CD4-positive, CD25-positive, alpha-beta regulatory T cell (primary cell): ENCODE measurements around the gene SCN4A. TPM values are rescaled to one million over a fixed set of nuclear protein-coding genes. Genes with fewer than 3 reads are reported as not detected.

Experiments used
- ATAC-seq, 2 donors: fragments of 150-1000 bp; cut with Tn5 transposase; one replicate each; pipeline ENCODE4 v1.10.0; 2021; ENCODE audit warnings: low read depth in 2 of 2, moderate number of reproducible peaks in 2 of 2, moderate library complexity in 1 of 2
- DNase-seq, 3 donors: peaks; one replicate each; pipeline versions ENCODE4 v3.0.0 to v3.0.0-alpha.2; 2012 to 2022; ENCODE audit warnings: mixed read lengths in 1 of 3
- H3K27ac ChIP-seq: one replicate; pipeline ENCODE4 v1.7.0; 2013; ENCODE audit warnings: mild to moderate bottlenecking, low read length; ENCODE audit not compliant: insufficient read depth, poor library complexity, severe bottlenecking
- H3K27me3 ChIP-seq: one replicate; pipeline ENCODE4 v1.7.0; 2013; ENCODE audit warnings: low read length; ENCODE audit not compliant: control insufficient read depth, insufficient read depth
- H3K36me3 ChIP-seq: one replicate; pipeline ENCODE4 v1.7.0; 2013; ENCODE audit warnings: mild to moderate bottlenecking, low read length, moderate library complexity; ENCODE audit not compliant: control insufficient read depth, insufficient read depth
- H3K4me1 ChIP-seq: 2 replicates; pipeline ENCODE4 v1.7.0; 2013; ENCODE audit warnings: mild to moderate bottlenecking, low read length; ENCODE audit not compliant: insufficient read depth, control insufficient read depth, poor library complexity, severe bottlenecking
- H3K4me3 ChIP-seq: one replicate; pipeline ENCODE4 v1.7.0; 2013; ENCODE audit warnings: low read depth, mild to moderate bottlenecking, low read length, moderate library complexity
- H3K9me3 ChIP-seq, 2 experiments: 1 replicate in 1 of 2; 2 replicates in 1 of 2; pipeline ENCODE4 v1.7.0; 2013; ENCODE audit warnings: low read length in 2 of 2, mild to moderate bottlenecking in 1 of 2, moderate library complexity in 1 of 2; ENCODE audit not compliant: control insufficient read depth in 2 of 2
- H3K27ac Mint-ChIP-seq, 3 donors: one replicate each; pipeline ENCODE4 v1.8.0; 2020 to 2022; ENCODE audit warnings: mild to moderate bottlenecking in 3 of 3, mixed read lengths in 3 of 3, moderate library complexity in 2 of 3
- H3K27me3 Mint-ChIP-seq: one replicate; pipeline ENCODE4 v1.8.0; 2022; ENCODE audit warnings: mild to moderate bottlenecking, mixed read lengths
- H3K36me3 Mint-ChIP-seq: one replicate; pipeline ENCODE4 v1.8.0; 2020; ENCODE audit warnings: mixed read lengths
- H3K4me1 Mint-ChIP-seq, 4 donors: one replicate each; pipeline ENCODE4 v1.8.0; 2020 to 2022; ENCODE audit warnings: mixed read lengths in 4 of 4, mild to moderate bottlenecking in 1 of 4
- H3K4me3 Mint-ChIP-seq, 4 donors: one replicate each; pipeline ENCODE4 v1.8.0; 2020 to 2022; ENCODE audit warnings: mild to moderate bottlenecking in 4 of 4, mixed read lengths in 4 of 4, moderate library complexity in 3 of 4
- H3K9me3 Mint-ChIP-seq, 7 donors: one replicate each; pipeline ENCODE4 v1.8.0; 2020 to 2022; ENCODE audit warnings: mixed read lengths in 7 of 7, mild to moderate bottlenecking in 3 of 7, moderate library complexity in 2 of 7
- polyA plus RNA-seq, 4 donors: library from polyadenylated mRNA; unstranded; fragments of 300-500 nt; fragmentation: Illumina TruSeq; gene quantifications; one replicate each; pipeline ENCODE4 v1.2.3, GENCODE V29; 2021
- total RNA-seq: library from RNA; stranded (reverse); gene quantifications from one replicate; pipeline ENCODE4 v1.2.3, GENCODE V29; 2022

Gene SCN4A
- total and polyA plus RNA-seq, 5 donors from 2014 or later, result not detected

GRCh38 chr17:63946440-63947363 lies 26.0 kb downstream of the SCN4A start:
- Mint-ChIP-seq H3K9me3 (no peaks in the 10 kb centered on the region), H3K36me3 (no peaks in the 10 kb centered on the region), H3K27ac (no peak overlapping the region), H3K4me3 (peak overlapping the region in 3 of 4 donors; percentile 58 to 72 (median 65)), H3K4me1 (peaks cover 0 to 19% (median 5%) of the 10 kb centered on the region in 4 donors), H3K27me3 (no peaks in the 10 kb centered on the region)
- peak; percentile 35 to 62 (median 58) for DNase-seq
- H3K27ac ChIP-seq, result no peak overlapping the region
- H3K4me3 ChIP-seq, result no peak overlapping the region
- H3K4me1 ChIP-seq, result peaks cover 15% of the 10 kb centered on the region
- no peaks in the 10 kb centered on the region for H3K36me3 ChIP-seq
- H3K9me3 ChIP-seq, result no peaks in the 10 kb centered on the region
- ATAC-seq, result peak; percentile 71 to 77
- H3K27me3 ChIP-seq, result no peaks in the 10 kb centered on the region

- no peak for DNase-seq
- no peak overlapping the region for H3K27ac ChIP-seq
- H3K9me3 ChIP-seq, result no peaks in the 10 kb centered on the region
- no peak for ATAC-seq
- Mint-ChIP-seq H3K4me1 (peaks cover 0 to 19% (median 5%) of the 10 kb centered on the region in 4 donors), H3K27ac (no peak overlapping the region), H3K9me3 (no peaks in the 10 kb centered on the region), H3K36me3 (no peaks in the 10 kb centered on the region), H3K4me3 (no peak overlapping the region), H3K27me3 (no peaks in the 10 kb centered on the region)
- no peak overlapping the region for H3K4me3 ChIP-seq
- H3K4me1 ChIP-seq, result peaks cover 15% of the 10 kb centered on the region
- no peaks in the 10 kb centered on the region for H3K36me3 ChIP-seq
- no peaks in the 10 kb centered on the region for H3K27me3 ChIP-seq
Observed at GRCh38 chr17:63945784-63946439, 26.8 kb downstream of the SCN4A start.

GRCh38 chr17:63944736-63945499 lies 27.8 kb downstream of the SCN4A start:
- H3K4me1 Mint-ChIP-seq, result peaks cover 0 to 19% (median 5%) of the 10 kb centered on the region in 4 donors
- Histone ChIP-seq H3K27me3 (no peaks in the 10 kb centered on the region), H3K27ac (no peak overlapping the region), H3K4me3 (no peak overlapping the region), H3K36me3 (no peaks in the 10 kb centered on the region), H3K9me3 (no peaks in the 10 kb centered on the region), H3K4me1 (peaks cover 15% of the 10 kb centered on the region)
- no peaks in the 10 kb centered on the region for H3K9me3 Mint-ChIP-seq
- H3K36me3 Mint-ChIP-seq, result no peaks in the 10 kb centered on the region
- DNase-seq (no peak), ATAC-seq (no peak)
- no peak overlapping the region for H3K27ac Mint-ChIP-seq
- no peaks in the 10 kb centered on the region for H3K27me3 Mint-ChIP-seq
- H3K4me3 Mint-ChIP-seq, result peak overlapping the region in 2 of 4 donors; percentile 29 to 35

GRCh38 chr17:63943745-63944144 lies 29.0 kb downstream of the SCN4A start:
- H3K27me3 Mint-ChIP-seq, result no peaks in the 10 kb centered on the region
- no peaks in the 10 kb centered on the region for H3K27me3 ChIP-seq
- DNase-seq (no peak), ATAC-seq (no peak)
- no peaks in the 10 kb centered on the region for H3K36me3 ChIP-seq
- H3K4me3 ChIP-seq, result no peak overlapping the region
- no peak overlapping the region for H3K27ac Mint-ChIP-seq
- peaks cover 0 to 25% (median 7%) of the 10 kb centered on the region in 4 donors for H3K4me1 Mint-ChIP-seq
- no peak overlapping the region for H3K4me3 Mint-ChIP-seq
- H3K4me1 ChIP-seq, result peaks cover 15% of the 10 kb centered on the region
- H3K9me3 Mint-ChIP-seq, result no peaks in the 10 kb centered on the region
- H3K36me3 Mint-ChIP-seq, result no peaks in the 10 kb centered on the region
- no peak overlapping the region for H3K27ac ChIP-seq
- no peaks in the 10 kb centered on the region for H3K9me3 ChIP-seq

- H3K27me3 ChIP-seq, result no peaks in the 10 kb centered on the region
- Mint-ChIP-seq H3K4me3 (no peak overlapping the region), H3K9me3 (no peaks in the 10 kb centered on the region), H3K36me3 (no peaks in the 10 kb centered on the region), H3K4me1 (peaks cover 0 to 27% (median 8%) of the 10 kb centered on the region in 4 donors), H3K27ac (peak overlapping the region in 1 of 3 donors; percentile 65), H3K27me3 (no peaks in the 10 kb centered on the region)
- ATAC-seq (no peak), DNase-seq (no peak)
- no peak overlapping the region for H3K4me3 ChIP-seq
- H3K36me3 ChIP-seq, result no peaks in the 10 kb centered on the region
- H3K27ac ChIP-seq, result no peak overlapping the region
- H3K9me3 ChIP-seq, result no peaks in the 10 kb centered on the region
- H3K4me1 ChIP-seq, result peaks cover 15% of the 10 kb centered on the region
Observed at GRCh38 chr17:63942309-63942985, 30.3 kb downstream of the SCN4A start.

GRCh38 chr17:63941751-63942150 lies 31.0 kb downstream of the SCN4A start:
- peaks cover 11% of the 10 kb centered on the region for H3K4me1 ChIP-seq
- no peak overlapping the region for H3K4me3 ChIP-seq
- ATAC-seq (no peak), DNase-seq (no peak)
- H3K36me3 ChIP-seq, result no peaks in the 10 kb centered on the region
- H3K27me3 Mint-ChIP-seq, result no peaks in the 10 kb centered on the region
- H3K4me1 Mint-ChIP-seq, result peaks cover 0 to 26% (median 5%) of the 10 kb centered on the region in 4 donors
- no peaks in the 10 kb centered on the region for H3K36me3 Mint-ChIP-seq
- H3K27me3 ChIP-seq, result no peaks in the 10 kb centered on the region
- H3K4me3 Mint-ChIP-seq, result no peak overlapping the region
- no peaks in the 10 kb centered on the region for H3K9me3 ChIP-seq
- no peak overlapping the region for H3K27ac ChIP-seq
- no peak overlapping the region for H3K27ac Mint-ChIP-seq
- H3K9me3 Mint-ChIP-seq, result no peaks in the 10 kb centered on the region

GRCh38 chr17:63941162-63941561 lies 31.6 kb downstream of the SCN4A start:
- no peak overlapping the region for H3K27ac ChIP-seq
- no peaks in the 10 kb centered on the region for H3K9me3 ChIP-seq
- Mint-ChIP-seq H3K36me3 (no peaks in the 10 kb centered on the region), H3K27ac (no peak overlapping the region), H3K27me3 (no peaks in the 10 kb centered on the region), H3K4me1 (peaks cover 0 to 22% (median 4%) of the 10 kb centered on the region in 4 donors), H3K9me3 (no peaks in the 10 kb centered on the region), H3K4me3 (no peak overlapping the region)
- H3K4me1 ChIP-seq, result peaks cover 5% of the 10 kb centered on the region
- no peaks in the 10 kb centered on the region for H3K27me3 ChIP-seq
- DNase-seq, result no peak
- ATAC-seq, result no peak
- H3K36me3 ChIP-seq, result no peaks in the 10 kb centered on the region
- no peak overlapping the region for H3K4me3 ChIP-seq
